ENCODE results near the gene MPC2.

- TF ChIP-seq CTCF (IDR thresholded peaks at IDR 0.05) (no peak), POLR2A (IDR thresholded peaks at IDR 0.05) (no peak)
Measured at GRCh38 chr1:167923324-167924056, 13.4 kb downstream of the MPC2 start.
